Activated CD8-positive, alpha-beta memory T cell treated with anti-CD3 and anti-CD28 coated beads, Interleukin-2, amount 50 U/mL, for 24 hours (primary cell): ENCODE results near the gene HORMAD2.

Experiments used
- DNase-seq: peaks from one replicate; pipeline ENCODE4 v3.0.0-alpha.2; 2020; ENCODE audit errors: extremely low read depth

HORMAD2 gene

GRCh38 chr22:30105483-30105882 lies 25.2 kb downstream of the HORMAD2 start:
- DNase-seq, result no peak

GRCh38 chr22:30113494-30113893 lies 33.2 kb downstream of the HORMAD2 start:
- DNase-seq, result no peak

- no peak for DNase-seq
Measured at GRCh38 chr22:30114361-30114760, 34.1 kb downstream of the HORMAD2 start.

GRCh38 chr22:30115705-30116104 lies 35.4 kb downstream of the HORMAD2 start:
- DNase-seq, result no peak

GRCh38 chr22:30116362-30117117 lies 36.3 kb downstream of the HORMAD2 start:
- DNase-seq, result no peak

- no peak for DNase-seq
Measured at GRCh38 chr22:30117256-30117655, 37.0 kb downstream of the HORMAD2 start.

- DNase-seq, result no peak
Measured at GRCh38 chr22:30118291-30118690, 38.0 kb downstream of the HORMAD2 start.

GRCh38 chr22:30121960-30122359 lies 41.7 kb downstream of the HORMAD2 start:
- no peak for DNase-seq

GRCh38 chr22:30123463-30123862 lies 43.2 kb downstream of the HORMAD2 start:
- no peak for DNase-seq

GRCh38 chr22:30127749-30128166 lies 47.5 kb downstream of the HORMAD2 start:
- DNase-seq, result no peak

GRCh38 chr22:30128511-30128910 lies 48.2 kb downstream of the HORMAD2 start:
- DNase-seq, result no peak

- DNase-seq, result no peak
Measured at GRCh38 chr22:30129636-30130035, 49.4 kb downstream of the HORMAD2 start.

- DNase-seq, result no peak
Measured at GRCh38 chr22:30132290-30132996, 52.2 kb downstream of the HORMAD2 start.

GRCh38 chr22:30140414-30140813 lies 60.1 kb downstream of the HORMAD2 start:
- DNase-seq, result no peak

- no peak for DNase-seq
Measured at GRCh38 chr22:30143265-30143664, 63.0 kb downstream of the HORMAD2 start.

- no peak for DNase-seq
Measured at GRCh38 chr22:30144391-30144790, 64.1 kb downstream of the HORMAD2 start.

GRCh38 chr22:30150212-30150611 lies 69.9 kb downstream of the HORMAD2 start:
- DNase-seq, result no peak

GRCh38 chr22:30158277-30158676 lies 78.0 kb downstream of the HORMAD2 start:
- DNase-seq, result no peak

- no peak for DNase-seq
Measured at GRCh38 chr22:30158744-30159500, 78.7 kb downstream of the HORMAD2 start.

GRCh38 chr22:30159561-30160353 lies 79.5 kb downstream of the HORMAD2 start:
- no peak for DNase-seq

- no peak for DNase-seq
Measured at GRCh38 chr22:30161051-30161469, 80.8 kb downstream of the HORMAD2 start.

GRCh38 chr22:30167296-30167695 lies 87.0 kb downstream of the HORMAD2 start:
- DNase-seq, result no peak
